HCT116 (cell line): ENCODE results near the gene MMP12. TPM values are rescaled to one million over a fixed set of nuclear protein-coding genes. Genes with fewer than 3 reads are reported as not detected.

Experiments used
- ATAC-seq: fragments of 200-7000 bp; cut with Tn5 transposase; 2 replicates; pipeline ENCODE4 v1.9.1; 2020; ENCODE audit warnings: mild to moderate bottlenecking, moderate library complexity
- BruUV-seq: library from RNA; stranded (reverse); fragments of 400-500 nt; replicated peaks from 2 replicates; lab custom pipeline; 2021; lab: Mats Ljungman, UMichigan
- CTCF ChIA-PET: fragments of 300-600 bp; sonication (Branson Sonifier 250); formaldehyde crosslinking; loops from one replicate; lab custom pipeline; 2021; ENCODE audit warnings: antibody characterized with exemption; lab: Charles Lee
- POLR2A ChIA-PET: fragments of 300-600, 350-600 bp; sonication (Branson Sonifier 250); formaldehyde crosslinking; loops from one replicate; lab custom pipeline; 2021; ENCODE audit warnings: antibody characterized with exemption; lab: Charles Lee
- RAD21 ChIA-PET, 2 experiments: fragments of 300-600 bp; sonication (Branson Sonifier 250); formaldehyde crosslinking; loops; one replicate each; lab custom pipeline; 2023; ENCODE audit warnings: low total read pairs in 2 of 2; ENCODE audit not compliant: uncharacterized antibody in 2 of 2, unreplicated experiment in 2 of 2, low non-redundant PET in 1 of 2; lab: Charles Lee
- DNase-seq: peaks from one replicate; pipeline ENCODE4 v3.0.0-alpha.2; 2010; ENCODE audit warnings: low read depth, low spot score
- H2AFZ ChIP-seq: fragments of 200-600 bp; shearing (Covaris generic), sonication (generic); 2 replicates; pipeline ENCODE4 v1.6.1; 2017; ENCODE audit warnings: low read depth, mixed run types, mixed read lengths, antibody characterized with exemption, low read length; ENCODE audit not compliant: poor library complexity, severe bottlenecking
- H3K27ac ChIP-seq: 2 replicates; pipeline ENCODE4 v1.5.1; 2012; ENCODE audit warnings: low read depth, low read length
- H3K27me3 ChIP-seq: fragments of 200-600 bp; sonication (generic); 2 replicates; pipeline ENCODE4 v1.6.1; 2016; ENCODE audit warnings: mixed run types, low read length, mixed read lengths; ENCODE audit not compliant: insufficient read depth
- H3K36me3 ChIP-seq, 2 experiments: fragments of 200-500 bp in 1 of 2; fragments of 200-600 bp in 1 of 2; sonication (Bioruptor generic) in 1 of 2; sonication (generic) in 1 of 2; 2 replicates each; pipeline versions ENCODE4 v1.5.1 to v1.6.1; 2014 to 2016; ENCODE audit warnings: low read length in 2 of 2, inconsistent platforms in 1 of 2, mixed read lengths in 1 of 2, mixed run types in 1 of 2; ENCODE audit not compliant: insufficient read depth in 2 of 2, control insufficient read depth in 1 of 2
- H3K4me1 ChIP-seq, 2 experiments: fragments of 200-600 bp in 1 of 2; sonication (generic) in 1 of 2; 2 replicates each; pipeline versions ENCODE4 v1.5.1 to v1.6.1; 2012 to 2017; ENCODE audit warnings: low read length in 2 of 2, inconsistent platforms in 1 of 2, mild to moderate bottlenecking in 1 of 2, mixed read lengths in 1 of 2, mixed run types in 1 of 2, moderate library complexity in 1 of 2; ENCODE audit not compliant: insufficient read depth in 2 of 2, control insufficient read depth in 1 of 2
- H3K4me2 ChIP-seq: fragments of 200-600 bp; sonication (generic); 2 replicates; pipeline ENCODE4 v1.6.1; 2017; ENCODE audit warnings: mixed run types, low read length, mixed read lengths
- H3K4me3 ChIP-seq, 2 experiments: fragments of 200-600 bp in 1 of 2; sonication (generic) in 1 of 2; replicated peaks in 1 of 2; 2 replicates each; pipeline ENCODE4 v1.5.1; 2011 to 2016; ENCODE audit warnings: low read length in 2 of 2, control low read depth in 1 of 2, low read depth in 1 of 2, mild to moderate bottlenecking in 1 of 2, mixed read lengths in 1 of 2, mixed run types in 1 of 2
- H3K79me2 ChIP-seq: fragments of 200-600 bp; sonication (generic); 2 replicates; pipeline ENCODE4 v1.6.1; 2017; ENCODE audit warnings: mild to moderate bottlenecking, mixed run types, low read length, moderate library complexity, mixed read lengths; ENCODE audit not compliant: insufficient read depth
- H3K9ac ChIP-seq: fragments of 200-600 bp; sonication (generic); 2 replicates; pipeline ENCODE4 v1.6.1; 2016; ENCODE audit warnings: low read length, mixed read lengths
- H3K9me2 ChIP-seq: fragments of 200-600 bp; sonication (generic), shearing (Covaris generic); 2 replicates; pipeline ENCODE4 v1.6.1; 2017; ENCODE audit warnings: mixed run types, mild to moderate bottlenecking, moderate library complexity; ENCODE audit not compliant: insufficient read depth
- H3K9me3 ChIP-seq, 2 experiments: fragments of 200-500 bp in 1 of 2; fragments of 200-600 bp in 1 of 2; sonication (Bioruptor generic) in 1 of 2; sonication (generic) in 1 of 2; 2 replicates each; pipeline ENCODE4 v1.6.1; 2014 to 2017; ENCODE audit warnings: low read length in 2 of 2, mixed read lengths in 2 of 2, inconsistent platforms in 1 of 2, low read depth in 1 of 2, mild to moderate bottlenecking in 1 of 2, mixed run types in 1 of 2, moderate library complexity in 1 of 2; ENCODE audit not compliant: control insufficient read depth in 1 of 2, insufficient read depth in 1 of 2
- H4K20me1 ChIP-seq: fragments of 200-600 bp; sonication (generic), shearing (Covaris generic); 2 replicates; pipeline ENCODE4 v1.6.1; 2017; ENCODE audit warnings: mixed run types, mild to moderate bottlenecking, moderate library complexity; ENCODE audit not compliant: insufficient read depth
- EGR1 ChIP-seq: IDR thresholded peaks from 2 replicates; pipeline ENCODE4 v1.6.1; 2012; ENCODE audit warnings: low read depth
- ELF1 ChIP-seq: IDR thresholded peaks from 2 replicates; pipeline ENCODE4 v1.6.1; 2012; ENCODE audit warnings: low read depth, borderline replicate concordance
- SIN3A ChIP-seq: IDR thresholded peaks from 2 replicates; pipeline ENCODE4 v1.6.1; 2012; ENCODE audit warnings: low read depth
- SP1 ChIP-seq: IDR thresholded peaks from 2 replicates; pipeline ENCODE4 v1.6.1; 2012; ENCODE audit warnings: low read depth
- SRF ChIP-seq: IDR thresholded peaks from 2 replicates; pipeline ENCODE4 v1.6.1; 2012; ENCODE audit warnings: low read depth
- YY1 ChIP-seq: IDR thresholded peaks from 2 replicates; pipeline ENCODE4 v1.6.1; 2011; ENCODE audit warnings: low read length, low read depth, moderate library complexity, mild to moderate bottlenecking; ENCODE audit not compliant: insufficient replicate concordance; ENCODE audit errors: extremely low read depth
- ZFX ChIP-seq: fragments of 450-650 bp; IDR thresholded peaks from 2 replicates; pipeline ENCODE4 v1.6.1; 2017
- intact Hi-C: fragments of 100-400 bp; cut with micrococcal nuclease; formaldehyde crosslinking; loops from 2 replicates; pipeline ENCODE4 v1.10.0; 2022
- total RNA-seq: library from RNA; stranded (reverse); gene quantifications from one replicate; pipeline ENCODE4 v1.2.1, GENCODE V29; 2021; ENCODE audit not compliant: unreplicated experiment
- TF ChIP-seq, protein P1 (sequence below): IDR thresholded peaks from 2 replicates; pipeline ENCODE4 v1.6.1; 2012; ENCODE audit warnings: low read depth
- TF ChIP-seq, protein P2 (sequence below): IDR thresholded peaks from 2 replicates; pipeline ENCODE4 v1.6.1; 2011; ENCODE audit warnings: mild to moderate bottlenecking, low read length, moderate library complexity; ENCODE audit not compliant: insufficient replicate concordance; ENCODE audit errors: extremely low read depth
- TF ChIP-seq, protein P3 (sequence below): IDR thresholded peaks from 2 replicates; pipeline ENCODE4 v1.6.1; 2012

Gene MMP12
- total RNA-seq, 1 experiment from 2014 or later: not detected

DNA sequence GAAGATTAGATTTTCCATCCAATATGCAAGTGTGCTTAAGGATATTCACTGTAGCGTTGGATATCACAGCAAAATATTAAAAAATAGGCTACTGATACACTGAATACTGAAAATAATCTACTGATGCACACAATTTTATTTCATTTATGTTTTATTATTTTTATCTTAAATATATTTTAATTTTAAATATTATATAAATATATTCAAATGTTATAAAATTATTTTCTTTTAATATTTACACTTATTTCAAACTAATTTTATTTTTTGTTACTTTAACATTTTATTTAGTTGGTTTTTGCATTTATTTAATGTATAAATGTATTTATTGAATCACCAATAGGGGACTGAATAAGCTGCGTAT lies 43.7 kb downstream of the MMP12 start:
- H3K9me3 ChIP-seq: no peaks in the 10 kb centered on the region
- CTCF ChIA-PET: no interaction called here
- ATAC-seq (no peak), DNase-seq (no peak)
- no peaks in the 10 kb centered on the region for H3K4me1 ChIP-seq
- H3K4me2 ChIP-seq: no peak overlapping the region
- TF ChIP-seq, protein P1, sequence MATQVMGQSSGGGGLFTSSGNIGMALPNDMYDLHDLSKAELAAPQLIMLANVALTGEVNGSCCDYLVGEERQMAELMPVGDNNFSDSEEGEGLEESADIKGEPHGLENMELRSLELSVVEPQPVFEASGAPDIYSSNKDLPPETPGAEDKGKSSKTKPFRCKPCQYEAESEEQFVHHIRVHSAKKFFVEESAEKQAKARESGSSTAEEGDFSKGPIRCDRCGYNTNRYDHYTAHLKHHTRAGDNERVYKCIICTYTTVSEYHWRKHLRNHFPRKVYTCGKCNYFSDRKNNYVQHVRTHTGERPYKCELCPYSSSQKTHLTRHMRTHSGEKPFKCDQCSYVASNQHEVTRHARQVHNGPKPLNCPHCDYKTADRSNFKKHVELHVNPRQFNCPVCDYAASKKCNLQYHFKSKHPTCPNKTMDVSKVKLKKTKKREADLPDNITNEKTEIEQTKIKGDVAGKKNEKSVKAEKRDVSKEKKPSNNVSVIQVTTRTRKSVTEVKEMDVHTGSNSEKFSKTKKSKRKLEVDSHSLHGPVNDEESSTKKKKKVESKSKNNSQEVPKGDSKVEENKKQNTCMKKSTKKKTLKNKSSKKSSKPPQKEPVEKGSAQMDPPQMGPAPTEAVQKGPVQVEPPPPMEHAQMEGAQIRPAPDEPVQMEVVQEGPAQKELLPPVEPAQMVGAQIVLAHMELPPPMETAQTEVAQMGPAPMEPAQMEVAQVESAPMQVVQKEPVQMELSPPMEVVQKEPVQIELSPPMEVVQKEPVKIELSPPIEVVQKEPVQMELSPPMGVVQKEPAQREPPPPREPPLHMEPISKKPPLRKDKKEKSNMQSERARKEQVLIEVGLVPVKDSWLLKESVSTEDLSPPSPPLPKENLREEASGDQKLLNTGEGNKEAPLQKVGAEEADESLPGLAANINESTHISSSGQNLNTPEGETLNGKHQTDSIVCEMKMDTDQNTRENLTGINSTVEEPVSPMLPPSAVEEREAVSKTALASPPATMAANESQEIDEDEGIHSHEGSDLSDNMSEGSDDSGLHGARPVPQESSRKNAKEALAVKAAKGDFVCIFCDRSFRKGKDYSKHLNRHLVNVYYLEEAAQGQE: no peak
- TF ChIP-seq ZFX (no peak), SRF (no peak), YY1 (no peak), SIN3A (no peak), SP1 (no peak), ELF1 (no peak), EGR1 (no peak)
- TF ChIP-seq, protein P2, sequence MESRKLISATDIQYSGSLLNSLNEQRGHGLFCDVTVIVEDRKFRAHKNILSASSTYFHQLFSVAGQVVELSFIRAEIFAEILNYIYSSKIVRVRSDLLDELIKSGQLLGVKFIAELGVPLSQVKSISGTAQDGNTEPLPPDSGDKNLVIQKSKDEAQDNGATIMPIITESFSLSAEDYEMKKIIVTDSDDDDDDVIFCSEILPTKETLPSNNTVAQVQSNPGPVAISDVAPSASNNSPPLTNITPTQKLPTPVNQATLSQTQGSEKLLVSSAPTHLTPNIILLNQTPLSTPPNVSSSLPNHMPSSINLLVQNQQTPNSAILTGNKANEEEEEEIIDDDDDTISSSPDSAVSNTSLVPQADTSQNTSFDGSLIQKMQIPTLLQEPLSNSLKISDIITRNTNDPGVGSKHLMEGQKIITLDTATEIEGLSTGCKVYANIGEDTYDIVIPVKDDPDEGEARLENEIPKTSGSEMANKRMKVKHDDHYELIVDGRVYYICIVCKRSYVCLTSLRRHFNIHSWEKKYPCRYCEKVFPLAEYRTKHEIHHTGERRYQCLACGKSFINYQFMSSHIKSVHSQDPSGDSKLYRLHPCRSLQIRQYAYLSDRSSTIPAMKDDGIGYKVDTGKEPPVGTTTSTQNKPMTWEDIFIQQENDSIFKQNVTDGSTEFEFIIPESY: no peak
- TF ChIP-seq, protein P3, sequence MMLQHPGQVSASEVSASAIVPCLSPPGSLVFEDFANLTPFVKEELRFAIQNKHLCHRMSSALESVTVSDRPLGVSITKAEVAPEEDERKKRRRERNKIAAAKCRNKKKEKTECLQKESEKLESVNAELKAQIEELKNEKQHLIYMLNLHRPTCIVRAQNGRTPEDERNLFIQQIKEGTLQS: no peak
- TF ChIP-seq, all 23 proteins: peak for 0
- H3K79me2 ChIP-seq: no peaks in the 10 kb centered on the region
- ChIA-PET RAD21 (no interaction called here), POLR2A (no interaction called here)
- no peaks in the 10 kb centered on the region for H3K36me3 ChIP-seq
- no peak overlapping the region for H3K9ac ChIP-seq
- H3K27ac ChIP-seq: no peak overlapping the region
- intact Hi-C loops: no loop called here
- H3K9me2 ChIP-seq: no peaks in the 10 kb centered on the region
- no peaks in the 10 kb centered on the region for H3K27me3 ChIP-seq
- no peak overlapping the region for H3K4me3 ChIP-seq
- no TSS peak for BruUV-seq
- no peak overlapping the region for H2AFZ ChIP-seq
- no peaks in the 10 kb centered on the region for H4K20me1 ChIP-seq
